Fibroblast of peridontal ligament (primary cell): ENCODE measurements around the gene ADAM12.
"Not testable (repeated sequence)": the region's sequence is repeated elsewhere in the genome, so short reads cannot be mapped to it uniquely, and the experiment has no call there.

ENCODE experiments used
- DNase-seq: peaks from one replicate; pipeline ENCODE4 v3.0.0-alpha.2; 2010; ENCODE audit errors: extremely low read depth

Gene ADAM12

DNA sequence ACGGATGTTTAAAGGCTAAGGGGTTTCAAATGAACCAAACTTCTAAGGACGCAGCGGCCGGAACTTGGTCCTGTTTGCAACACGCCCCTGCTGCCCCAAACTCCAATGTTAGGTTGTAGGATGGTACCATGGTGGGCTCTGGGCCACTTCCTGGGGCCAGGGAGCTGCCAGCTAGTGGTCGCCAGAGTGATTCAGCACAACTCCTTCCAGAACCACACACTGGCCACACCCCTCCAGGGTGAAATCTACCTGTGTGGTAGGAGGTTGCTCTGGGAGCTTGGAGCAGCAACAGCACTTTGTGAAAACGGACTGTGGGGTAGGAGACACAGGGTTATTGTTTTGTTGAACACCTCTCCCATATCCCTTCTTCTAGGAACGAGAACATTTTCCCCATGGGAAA is 330.8 kb downstream of the ADAM12 start:
- no peak for DNase-seq

DNA sequence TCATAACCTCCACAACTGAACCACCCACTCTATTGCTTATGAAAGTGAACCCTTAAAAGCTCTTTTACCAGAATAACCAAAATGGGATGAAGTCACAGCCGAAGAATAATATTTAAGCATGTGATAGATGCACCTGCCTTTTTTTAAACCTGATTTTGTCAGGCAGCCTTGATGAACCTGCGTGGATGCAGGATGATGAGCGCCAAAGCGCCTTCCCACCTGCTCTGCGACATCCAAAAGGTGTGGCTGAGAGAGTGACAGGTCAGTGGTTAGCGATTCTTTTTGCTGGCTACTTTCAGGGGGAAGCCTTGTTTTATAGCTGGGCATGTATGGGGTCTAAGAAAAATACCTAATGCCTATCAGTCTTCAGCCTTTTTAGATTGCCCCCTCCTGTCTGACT is 334.1 kb downstream of the ADAM12 start:
- no peak for DNase-seq

DNA sequence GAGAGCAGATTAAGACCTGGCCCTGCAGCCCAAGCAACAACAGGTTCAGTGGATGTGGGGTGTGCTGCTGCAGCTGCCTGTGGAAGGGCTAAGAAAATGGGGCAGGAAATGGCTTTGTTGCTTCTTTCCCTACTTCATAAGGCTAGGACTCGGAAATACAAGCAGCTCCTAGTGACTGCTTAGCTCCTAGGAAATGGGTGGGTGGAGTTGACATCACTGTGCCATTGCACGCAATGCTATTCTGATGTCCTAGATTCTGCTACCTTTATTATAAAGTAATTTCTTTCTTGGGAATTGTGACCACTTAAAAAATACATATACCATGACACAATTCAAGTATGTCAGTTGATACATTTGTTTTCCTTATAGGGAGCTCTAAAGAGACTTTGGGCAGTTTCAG is 336.1 kb downstream of the ADAM12 start:
- DNase-seq, result no peak

DNA sequence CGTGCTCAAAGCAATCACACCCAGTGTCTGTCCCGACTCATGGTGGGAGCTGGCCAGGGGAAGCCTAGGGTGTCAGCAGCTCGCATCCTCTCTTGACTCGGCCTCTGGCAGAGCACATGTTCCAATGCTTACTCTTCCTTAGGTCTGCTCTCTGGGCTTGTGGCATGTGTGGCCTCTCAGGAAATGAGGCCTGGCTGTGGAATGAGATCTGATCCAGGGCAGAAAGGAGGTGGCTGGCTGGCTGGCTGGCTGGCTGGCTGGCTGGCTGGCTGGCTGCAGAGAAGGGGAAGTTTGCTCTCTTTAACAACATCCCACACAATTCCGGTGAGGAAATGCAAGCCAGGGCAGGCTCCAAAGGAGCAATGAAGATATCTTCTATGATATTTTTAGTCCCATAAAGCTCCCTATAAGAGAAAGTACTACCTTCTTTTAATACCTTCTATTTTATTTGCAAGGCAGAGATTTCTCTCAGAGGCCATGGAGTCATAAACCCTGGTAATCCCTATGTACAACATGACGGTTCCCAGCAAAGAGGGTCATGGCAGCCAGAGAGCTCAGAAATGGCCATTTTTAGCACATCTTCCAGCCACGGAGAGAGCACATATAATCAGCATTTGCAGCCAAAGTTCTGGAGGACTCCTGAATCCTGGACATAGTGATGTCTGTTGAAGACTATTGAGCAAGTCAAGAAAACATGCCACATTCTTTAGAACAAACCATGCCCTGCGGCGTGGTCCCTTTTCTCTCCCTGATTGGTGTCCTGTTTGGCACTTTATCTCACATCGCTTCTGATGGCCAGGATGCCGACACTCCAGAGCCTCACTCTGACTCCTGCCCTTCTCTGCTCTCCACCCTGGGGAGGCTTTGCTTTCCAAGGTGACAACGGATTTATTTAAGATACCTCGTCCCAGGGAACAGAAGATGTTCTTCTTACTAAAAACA is 338.2 kb downstream of the ADAM12 start:
- DNase-seq, result peak; percentile 50

DNA sequence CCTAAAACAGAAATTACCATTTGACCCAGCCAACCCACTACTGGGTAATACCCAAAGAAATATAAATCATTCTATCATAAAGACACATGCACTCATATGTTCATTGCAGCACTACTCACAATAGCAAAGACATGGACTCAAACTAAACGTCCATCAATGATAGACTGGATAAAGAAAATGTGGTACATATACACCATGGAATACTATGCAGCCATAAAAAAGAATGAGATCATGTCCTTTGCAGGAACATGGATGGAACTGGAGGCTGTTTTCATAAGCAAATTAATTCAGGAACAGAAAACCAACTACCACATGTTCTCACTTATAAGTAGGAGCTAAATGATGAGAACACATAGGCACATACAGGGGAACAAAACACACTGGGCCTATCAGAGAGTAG is 340.5 kb downstream of the ADAM12 start:
- not testable (repeated sequence) for DNase-seq

DNA sequence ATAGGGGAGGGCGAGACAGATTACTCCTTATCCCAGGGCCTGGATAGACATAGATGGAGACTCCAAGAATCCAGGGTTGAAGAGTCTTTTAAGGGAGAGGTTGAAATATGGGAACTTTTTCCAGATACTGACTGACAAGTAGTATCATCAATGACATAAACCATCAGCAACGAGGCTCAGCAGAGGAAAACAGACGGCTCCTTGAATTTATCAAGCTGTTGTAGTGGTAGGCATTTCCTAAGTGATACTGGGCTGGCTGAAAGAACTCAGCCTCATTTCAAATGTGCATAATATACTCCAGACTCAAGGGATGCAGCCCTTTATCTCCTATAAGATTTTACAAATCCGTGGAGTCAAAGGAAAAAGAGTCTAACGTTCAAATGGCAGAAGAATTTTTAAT is 341.4 kb downstream of the ADAM12 start:
- DNase-seq, result no peak

DNA sequence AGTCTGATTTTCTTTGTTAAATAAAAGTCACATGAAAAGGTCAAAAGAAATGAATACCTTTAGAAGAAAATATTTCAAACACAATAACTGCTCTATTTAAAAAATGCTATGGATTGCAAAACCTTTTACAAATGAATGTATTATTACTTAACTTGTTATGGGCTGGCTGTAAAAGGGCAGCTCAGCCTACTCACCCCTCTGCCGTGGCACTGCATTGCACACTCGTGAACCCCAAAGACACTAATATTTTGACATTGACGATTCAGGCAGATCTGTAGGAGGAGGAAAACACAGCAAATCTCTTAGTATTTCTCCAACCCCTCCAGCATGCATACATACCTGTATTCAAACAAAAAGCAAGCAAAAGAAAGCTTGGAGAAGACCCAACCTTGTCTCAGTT is 342.4 kb downstream of the ADAM12 start:
- no peak for DNase-seq

DNA sequence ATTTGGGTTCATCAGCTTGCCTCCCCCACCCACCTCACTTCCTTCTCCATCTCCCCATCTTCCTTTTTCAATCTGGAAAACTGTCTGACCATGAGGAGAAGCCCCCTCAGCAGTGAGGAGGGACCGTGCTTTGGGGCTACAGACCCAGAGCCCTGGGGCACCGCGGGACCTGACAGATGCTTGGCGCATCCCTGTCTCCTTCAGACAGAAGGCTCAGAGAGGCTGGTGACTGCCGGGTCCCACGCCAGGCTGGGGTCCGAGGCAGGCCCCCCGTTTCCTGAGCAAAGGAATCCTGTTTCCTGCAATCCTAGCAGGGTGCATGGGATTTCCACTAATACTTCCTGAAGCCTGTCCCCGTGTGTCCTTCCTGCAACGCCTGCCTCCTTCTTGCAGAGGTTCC is 344.9 kb downstream of the ADAM12 start:
- DNase-seq, result no peak

DNA sequence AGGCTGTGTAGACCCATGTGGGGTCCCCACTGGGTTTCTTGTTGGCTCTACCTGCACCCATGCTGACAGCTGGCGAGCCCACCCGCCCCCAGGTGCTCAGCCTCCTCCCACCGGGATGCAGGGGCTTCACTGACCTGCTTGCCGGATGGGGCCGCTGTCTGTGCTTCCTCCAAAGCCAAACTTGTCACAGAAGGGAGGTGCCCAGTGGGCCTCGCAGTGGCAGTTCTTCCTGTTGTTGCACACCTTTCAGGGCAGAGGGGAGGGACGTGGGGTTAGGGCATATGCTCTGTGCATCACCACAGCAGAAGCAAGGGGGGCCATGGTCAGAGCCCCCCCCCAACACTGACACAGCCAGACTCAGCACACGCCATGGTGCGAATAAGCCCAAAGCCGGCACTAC is 345.4 kb downstream of the ADAM12 start:
- DNase-seq, result no peak

DNA sequence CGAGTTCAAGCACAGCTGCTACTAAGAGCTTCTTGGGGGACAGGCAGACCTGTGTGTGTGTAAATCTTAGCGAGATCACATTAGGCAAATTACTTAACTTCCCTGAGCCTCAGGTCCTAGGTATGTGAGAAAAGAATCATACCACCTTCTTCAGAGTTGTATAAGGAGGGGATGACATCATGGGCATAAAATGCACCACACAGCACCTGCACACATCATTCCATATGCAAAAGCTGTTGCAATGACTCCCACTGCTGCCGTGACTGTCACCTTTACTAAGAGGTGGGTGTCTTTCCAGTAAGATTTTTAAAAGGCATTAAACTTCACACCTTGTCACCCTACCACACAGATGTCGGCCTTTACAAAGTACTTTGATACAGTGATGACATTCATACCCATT is 345.9 kb downstream of the ADAM12 start:
- no peak for DNase-seq

DNA sequence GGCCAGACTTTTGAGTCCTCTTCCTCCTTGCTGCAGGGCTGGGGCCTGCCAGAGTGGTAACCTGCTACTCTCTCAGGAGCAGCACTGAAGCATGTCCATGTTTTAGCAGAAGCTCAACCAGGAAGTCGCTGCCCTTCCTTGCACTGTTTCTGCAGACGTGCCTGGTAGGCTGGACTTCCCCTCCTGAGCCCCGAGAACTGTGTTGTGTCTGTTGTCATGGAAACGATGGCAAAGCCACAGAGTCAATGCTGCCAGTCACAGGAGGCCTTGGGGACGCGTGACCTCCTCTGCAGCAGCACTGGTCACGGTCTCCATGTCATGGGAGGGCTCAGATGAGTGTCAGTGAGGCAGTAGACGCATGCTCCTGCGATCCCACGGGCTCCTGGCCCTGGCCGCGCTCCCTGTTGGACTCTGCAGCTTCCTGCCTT is 346.5 kb downstream of the ADAM12 start:
- peak; percentile 55 for DNase-seq

DNA sequence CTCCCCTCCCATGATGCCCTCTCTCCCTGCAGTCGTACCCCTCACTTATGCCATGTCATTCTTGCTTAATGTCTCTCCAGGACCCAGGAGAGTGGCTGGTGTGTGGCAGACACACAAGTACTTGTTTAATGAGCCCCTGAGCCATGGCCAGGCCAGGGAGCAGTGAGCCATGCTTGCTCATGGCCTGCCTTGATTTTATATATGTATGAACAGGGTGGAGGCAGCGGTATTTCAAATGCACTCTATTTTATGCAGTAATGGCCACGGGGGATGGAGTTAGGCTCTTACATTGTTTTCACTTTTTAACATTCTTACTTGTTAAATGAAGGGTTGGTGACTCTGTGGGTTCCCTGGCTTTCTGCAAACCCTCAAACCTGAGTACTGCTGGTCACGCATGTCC is 347.2 kb downstream of the ADAM12 start:
- no peak for DNase-seq

DNA sequence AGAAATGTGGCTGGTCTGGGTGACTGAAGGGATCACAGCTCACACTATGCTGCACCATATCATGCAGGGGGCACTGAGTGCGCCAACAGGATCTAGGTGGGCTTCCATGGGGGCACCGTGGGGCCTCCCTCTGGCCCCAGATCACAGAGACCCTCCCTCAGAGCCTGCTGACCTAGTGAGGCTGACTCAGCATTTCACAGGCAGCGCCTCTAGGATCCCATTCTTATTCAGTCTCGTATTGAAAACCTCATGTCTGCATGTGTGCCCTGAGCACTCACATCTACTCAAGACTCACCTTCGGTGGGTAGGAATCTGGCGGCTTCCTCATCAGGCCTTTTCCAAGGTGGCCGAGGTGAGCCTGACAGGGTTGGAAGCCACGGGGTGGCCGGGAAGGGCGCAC is 350.3 kb downstream of the ADAM12 start:
- no peak for DNase-seq

DNA sequence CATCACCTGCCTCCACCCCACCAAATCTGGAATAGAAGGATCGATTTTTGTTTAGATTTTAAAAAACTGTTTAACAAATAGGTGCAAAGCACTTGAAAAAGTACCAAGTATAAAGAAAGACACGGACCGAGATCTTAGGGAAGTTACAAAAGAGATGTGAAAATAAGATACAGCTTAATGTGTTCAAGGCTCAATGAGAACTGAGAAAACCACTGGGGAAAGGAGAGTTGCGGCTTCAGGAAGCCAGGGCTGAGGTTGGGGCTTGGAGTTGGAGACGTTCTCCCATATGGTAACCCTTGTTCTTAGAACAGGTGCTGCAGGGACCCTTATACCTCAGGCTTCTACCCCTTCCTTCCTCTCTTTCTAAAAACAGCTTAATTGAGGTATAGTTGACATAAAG is 351.8 kb downstream of the ADAM12 start:
- DNase-seq, result no peak

DNA sequence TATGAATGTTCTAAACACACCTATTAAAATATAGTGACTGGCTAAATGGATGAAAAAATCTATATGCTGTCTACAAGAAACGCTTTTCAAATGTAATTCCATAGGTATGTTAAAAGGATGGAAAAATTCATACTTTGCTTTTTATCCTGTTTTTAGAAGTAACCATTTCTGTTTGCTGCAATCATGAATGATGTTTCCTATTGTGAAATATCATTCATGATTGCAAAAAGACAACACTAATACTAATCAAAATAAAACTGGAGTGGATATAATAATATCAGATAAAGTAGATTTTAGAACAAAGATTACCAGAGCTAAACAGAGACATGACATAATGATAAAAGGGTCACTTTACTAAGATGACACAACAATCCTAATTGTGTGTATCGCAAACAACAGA is 353.7 kb downstream of the ADAM12 start:
- no peak for DNase-seq

DNA sequence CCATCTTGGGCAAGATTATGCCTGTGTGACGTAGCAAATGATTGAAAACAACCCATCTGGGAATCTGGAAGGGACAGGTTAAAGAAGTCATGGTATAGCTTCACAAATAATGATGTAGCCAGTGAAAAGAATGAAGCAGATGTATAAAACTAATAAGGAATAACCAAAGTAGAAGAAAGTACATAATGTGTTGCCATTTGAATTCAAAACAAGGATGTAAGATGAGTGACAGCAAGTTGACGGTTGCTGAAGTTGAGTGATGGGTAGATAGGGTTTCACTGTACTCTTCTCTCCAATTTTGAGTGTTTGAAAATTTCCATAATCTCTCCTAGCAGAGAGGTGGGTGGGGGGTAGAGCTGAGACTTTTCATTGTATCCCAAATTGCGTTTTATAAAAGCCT is 358.3 kb downstream of the ADAM12 start:
- DNase-seq, result no peak

DNA sequence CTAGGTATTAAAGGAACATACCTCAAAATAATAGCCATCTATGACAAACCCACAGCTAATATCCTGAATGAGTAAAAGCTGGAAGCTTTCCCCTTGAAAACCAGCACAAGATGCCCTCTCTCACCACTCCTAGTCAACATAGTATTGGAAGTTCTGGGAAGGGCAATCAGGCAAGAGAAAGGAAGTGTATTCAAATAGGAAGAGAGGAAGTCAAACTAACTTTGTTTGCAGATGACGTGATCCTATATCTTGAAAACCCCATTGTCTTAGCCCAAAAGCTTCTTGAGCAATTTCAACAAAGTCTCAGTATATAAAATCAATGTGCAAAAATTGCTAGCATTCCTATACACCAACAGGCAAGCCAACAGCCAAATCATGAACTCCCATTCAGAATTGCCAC is 360.6 kb downstream of the ADAM12 start:
- no peak for DNase-seq

DNA sequence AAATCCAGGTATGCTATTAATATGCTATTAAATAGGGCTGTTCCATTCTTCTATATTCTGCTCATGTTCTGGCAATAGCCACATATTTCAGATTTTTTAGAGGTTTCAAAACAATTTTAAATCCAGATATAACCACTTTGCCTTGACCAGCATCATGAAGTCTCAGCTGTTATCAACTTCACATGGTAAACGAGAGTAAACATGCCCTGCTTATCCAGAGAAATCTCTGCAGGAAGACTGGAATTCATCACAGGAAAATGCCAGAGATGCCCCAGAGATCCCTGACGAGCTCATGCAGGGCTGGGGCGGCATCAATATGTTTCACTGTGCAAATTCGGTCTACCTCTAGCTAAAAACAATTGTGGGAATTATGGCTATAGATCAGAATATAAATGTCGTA is 365.4 kb downstream of the ADAM12 start:
- no peak for DNase-seq

DNA sequence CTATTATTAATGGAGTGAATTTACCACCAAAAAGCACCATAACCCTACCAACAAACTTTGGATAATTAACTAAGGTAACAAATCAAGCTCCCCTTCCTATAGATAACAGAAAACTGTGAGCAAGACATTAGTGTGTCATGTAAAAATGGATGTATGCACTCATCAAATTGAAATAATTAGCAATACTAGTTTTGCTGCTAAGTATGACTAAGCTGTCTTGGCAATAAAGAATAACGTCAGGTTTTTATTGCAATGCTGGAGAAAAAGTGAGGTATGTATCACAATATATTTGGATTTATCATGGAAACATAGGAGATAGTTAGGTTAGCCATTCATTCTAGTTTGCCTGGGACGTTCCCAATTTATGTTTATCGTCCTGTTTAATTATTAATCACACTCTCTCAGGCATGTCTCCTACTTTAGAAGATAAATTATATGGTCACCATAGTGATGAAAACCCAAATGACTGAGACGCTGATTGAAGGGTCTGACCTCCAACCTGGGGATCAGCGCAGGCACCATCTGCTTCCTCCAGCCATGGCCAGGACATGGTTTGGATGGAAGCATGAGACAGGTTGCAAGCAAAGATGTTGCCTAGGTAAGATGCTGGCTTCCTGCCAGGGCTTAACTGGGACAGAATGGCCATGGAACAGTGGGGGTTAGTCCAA is 366.3 kb downstream of the ADAM12 start:
- no peak for DNase-seq

DNA sequence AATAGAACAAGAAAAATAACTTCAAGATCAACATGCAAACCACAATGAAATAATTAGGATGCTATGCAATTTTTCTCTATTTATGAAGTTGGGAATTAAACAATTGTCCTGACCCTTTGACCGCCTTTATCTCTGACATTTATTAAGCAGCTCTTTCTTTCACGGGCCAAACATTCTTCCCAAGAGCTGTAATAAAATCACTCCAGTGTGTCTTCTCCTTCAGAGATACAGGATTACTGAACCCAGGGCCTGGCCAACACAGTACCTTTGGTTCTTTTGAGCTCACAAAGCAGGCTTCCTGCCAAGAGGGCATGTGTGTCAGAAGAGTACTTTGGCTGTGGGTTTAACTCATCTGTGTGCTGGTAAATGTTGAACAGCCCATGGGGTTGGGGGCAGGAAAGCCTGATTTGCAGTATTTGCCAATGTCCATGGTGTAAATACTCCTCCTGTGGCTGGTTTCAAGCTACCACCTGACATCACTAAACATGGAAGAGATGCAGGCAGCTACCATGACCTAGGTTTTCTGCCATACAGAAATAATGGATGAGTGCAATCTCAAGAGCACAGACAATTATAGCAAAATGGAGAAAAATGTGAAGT is 370.2 kb downstream of the ADAM12 start:
- DNase-seq, result peak; percentile 8

DNA sequence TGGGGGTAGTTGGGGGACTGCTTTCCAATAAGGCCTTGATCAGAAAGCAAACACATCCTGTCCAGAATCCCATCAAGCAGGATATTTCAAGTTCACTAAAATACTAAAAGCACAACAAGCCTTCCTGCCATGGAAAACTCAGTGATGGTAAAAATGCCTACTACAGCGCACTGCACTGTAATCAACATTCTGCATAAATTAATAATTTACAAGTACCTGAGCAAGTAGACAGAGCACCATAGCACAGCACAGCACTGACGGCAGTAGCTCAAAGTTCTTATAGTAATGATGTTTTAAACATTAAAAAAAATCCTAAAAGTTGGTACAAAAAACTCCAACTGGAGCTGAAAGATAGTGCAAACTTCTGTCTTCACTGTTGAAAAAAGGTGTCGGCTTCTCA is 371.4 kb downstream of the ADAM12 start:
- no peak for DNase-seq

DNA sequence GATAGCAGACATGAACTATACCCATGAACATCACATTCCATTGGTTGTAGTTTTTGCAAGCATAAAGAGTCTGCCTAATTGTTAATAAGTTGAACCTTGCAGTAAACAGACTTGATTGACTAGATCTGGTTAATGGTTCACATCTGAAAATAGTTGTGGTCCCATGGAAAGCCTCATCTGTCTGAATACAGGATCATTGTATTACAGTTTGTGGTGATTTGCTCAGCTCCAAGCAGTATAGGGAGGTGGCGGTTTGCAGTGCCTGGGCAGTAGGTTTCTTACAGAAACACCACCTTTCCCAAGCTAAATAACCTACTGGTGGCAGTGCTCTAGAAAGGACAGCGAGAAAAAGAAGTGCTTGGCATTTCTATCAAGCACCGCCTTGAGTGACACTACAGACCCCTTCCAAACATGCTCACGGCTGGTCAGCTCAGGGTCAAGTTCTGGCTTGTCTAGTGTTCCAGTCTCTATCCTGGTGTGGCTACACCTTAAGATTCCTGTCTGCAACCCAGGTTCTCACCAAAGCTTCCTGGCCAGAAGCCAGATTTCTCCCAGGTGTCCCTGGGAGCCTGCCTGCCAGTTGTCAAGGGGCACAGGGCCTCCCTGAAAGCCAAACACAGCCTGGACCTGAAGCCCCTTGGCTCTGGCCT is 372.0 kb downstream of the ADAM12 start:
- no peak for DNase-seq
